Loucy (cell line): ENCODE measurements around the gene SLC35A4.

ENCODE experiments used
- EZH2phosphoT487 ChIP-seq: fragments of 200-600 bp; IDR thresholded peaks from 2 replicates; pipeline ENCODE4 v1.6.1; 2018; ENCODE audit warnings: antibody characterized with exemption, mild to moderate bottlenecking, moderate library complexity, borderline replicate concordance
- TF ChIP-seq, protein P1 (sequence below): fragments of 200-600 bp; sonication (generic); conservative IDR thresholded peaks from 2 replicates; pipeline ENCODE4 v1.5.1; 2014; ENCODE audit warnings: mild to moderate bottlenecking, antibody characterized with exemption, low read length

- TF ChIP-seq, protein P1, sequence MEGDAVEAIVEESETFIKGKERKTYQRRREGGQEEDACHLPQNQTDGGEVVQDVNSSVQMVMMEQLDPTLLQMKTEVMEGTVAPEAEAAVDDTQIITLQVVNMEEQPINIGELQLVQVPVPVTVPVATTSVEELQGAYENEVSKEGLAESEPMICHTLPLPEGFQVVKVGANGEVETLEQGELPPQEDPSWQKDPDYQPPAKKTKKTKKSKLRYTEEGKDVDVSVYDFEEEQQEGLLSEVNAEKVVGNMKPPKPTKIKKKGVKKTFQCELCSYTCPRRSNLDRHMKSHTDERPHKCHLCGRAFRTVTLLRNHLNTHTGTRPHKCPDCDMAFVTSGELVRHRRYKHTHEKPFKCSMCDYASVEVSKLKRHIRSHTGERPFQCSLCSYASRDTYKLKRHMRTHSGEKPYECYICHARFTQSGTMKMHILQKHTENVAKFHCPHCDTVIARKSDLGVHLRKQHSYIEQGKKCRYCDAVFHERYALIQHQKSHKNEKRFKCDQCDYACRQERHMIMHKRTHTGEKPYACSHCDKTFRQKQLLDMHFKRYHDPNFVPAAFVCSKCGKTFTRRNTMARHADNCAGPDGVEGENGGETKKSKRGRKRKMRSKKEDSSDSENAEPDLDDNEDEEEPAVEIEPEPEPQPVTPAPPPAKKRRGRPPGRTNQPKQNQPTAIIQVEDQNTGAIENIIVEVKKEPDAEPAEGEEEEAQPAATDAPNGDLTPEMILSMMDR: no peak
- no peak for TF ChIP-seq EZH2phosphoT487
These were observed 46.4 kb downstream of the SLC35A4 start for GRCh38 chr5:140611020-140611521.
